ENCODE data around the gene TCF7.
A peak's percentile ranks its signal among the peaks of the same experiment; 100 is the strongest.

Gene TCF7

GRCh38 chr5:134091626-134092121, 22.8 kb upstream of the TCF7 start:
- no peak for DNase-seq

DNA sequence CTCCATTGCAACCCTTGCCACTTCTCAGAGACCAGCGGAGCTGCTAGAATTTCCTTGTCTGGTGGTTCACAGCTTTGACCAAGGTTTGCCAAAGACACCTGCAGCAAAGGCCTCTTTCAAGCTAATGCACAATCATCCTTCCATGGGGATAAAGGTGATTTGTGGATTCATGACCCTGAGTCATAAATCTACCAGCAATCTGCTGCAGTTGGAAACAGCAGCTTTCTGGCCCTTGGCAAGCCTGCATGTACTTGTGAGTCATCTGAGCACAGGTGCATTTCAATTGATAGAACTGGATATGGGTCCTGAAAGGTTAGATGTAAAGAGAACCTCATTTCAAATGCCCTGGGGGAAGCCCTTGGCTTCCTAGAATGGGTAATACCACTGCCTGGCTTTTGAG, 21.6 kb upstream of the TCF7 start:
- no peak for DNase-seq

- DNase-seq: no peak
Observed at GRCh38 chr5:134093351-134093750, 21.1 kb upstream of the TCF7 start.

- no peak for DNase-seq
Observed at GRCh38 chr5:134095293-134095692, 19.2 kb upstream of the TCF7 start.

- DNase-seq: no peak
Observed at GRCh38 chr5:134095887-134096589, 18.4 kb upstream of the TCF7 start.

GRCh38 chr5:134097211-134097749, 17.2 kb upstream of the TCF7 start:
- DNase-seq: no peak

DNA sequence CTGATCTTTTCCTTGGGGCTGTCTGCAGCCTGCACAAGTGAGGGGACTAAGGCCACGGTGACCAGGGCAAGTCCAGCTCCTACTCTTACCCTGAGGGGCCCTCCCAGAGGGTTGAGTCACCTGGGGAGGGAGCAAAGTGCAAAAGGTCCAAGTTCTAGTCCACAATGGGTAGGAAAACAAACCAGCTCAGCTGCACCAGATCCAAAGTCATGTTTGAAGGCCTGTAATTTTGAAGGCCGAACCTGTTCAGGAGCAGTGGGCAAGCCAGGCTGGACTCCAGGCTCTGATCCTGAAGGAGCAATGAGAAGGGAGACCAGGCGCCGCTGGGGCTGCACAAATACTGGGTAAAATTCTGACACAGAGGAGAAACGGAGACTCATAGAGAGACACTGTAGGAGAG, 15.8 kb upstream of the TCF7 start:
- DNase-seq: no peak

- DNase-seq: no peak
Observed at GRCh38 chr5:134099288-134099872, 15.1 kb upstream of the TCF7 start.

DNA sequence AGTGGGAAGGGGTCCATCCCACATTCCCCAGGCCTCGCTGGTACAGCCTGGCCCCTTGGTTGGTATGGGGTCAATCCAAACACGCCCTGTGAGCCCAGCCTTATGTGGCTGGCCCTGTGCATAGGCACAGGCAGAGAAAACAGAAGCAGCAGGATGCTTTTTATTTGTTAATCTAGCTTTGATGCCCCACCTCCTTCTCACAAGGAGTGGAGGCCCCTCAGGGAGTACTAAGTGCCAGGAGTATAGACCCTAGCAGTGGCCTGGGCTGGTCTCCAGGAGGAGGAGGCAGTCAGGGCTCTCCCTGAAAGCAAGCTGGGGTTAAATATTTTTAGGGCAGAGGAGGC, 14.6 kb upstream of the TCF7 start:
- no peak for DNase-seq

- peak; percentile 84 for DNase-seq
Observed at GRCh38 chr5:134100283-134101091, 14.0 kb upstream of the TCF7 start.

GRCh38 chr5:134101686-134102439, 12.6 kb upstream of the TCF7 start:
- DNase-seq: peak; percentile 96

DNA sequence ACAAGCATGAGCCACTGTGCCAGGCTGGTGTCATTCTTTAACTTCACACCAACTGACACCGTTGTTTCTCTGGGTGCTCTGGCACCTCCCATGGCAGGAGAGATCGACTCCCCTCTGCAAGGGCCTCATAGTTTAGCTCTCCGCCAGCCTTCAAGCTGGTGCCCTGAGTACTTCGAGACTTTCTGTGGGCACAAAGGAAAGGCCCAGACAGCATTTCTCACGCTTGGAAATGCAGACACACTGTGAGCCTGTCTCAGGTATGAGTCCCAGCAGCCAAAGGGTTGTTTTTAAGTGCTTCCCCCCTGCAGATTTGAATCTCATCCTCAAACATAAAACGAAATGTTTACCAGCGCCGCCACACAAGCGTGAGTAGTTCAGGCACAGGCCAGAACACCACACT, 11.1 kb upstream of the TCF7 start:
- DNase-seq: no peak

DNA sequence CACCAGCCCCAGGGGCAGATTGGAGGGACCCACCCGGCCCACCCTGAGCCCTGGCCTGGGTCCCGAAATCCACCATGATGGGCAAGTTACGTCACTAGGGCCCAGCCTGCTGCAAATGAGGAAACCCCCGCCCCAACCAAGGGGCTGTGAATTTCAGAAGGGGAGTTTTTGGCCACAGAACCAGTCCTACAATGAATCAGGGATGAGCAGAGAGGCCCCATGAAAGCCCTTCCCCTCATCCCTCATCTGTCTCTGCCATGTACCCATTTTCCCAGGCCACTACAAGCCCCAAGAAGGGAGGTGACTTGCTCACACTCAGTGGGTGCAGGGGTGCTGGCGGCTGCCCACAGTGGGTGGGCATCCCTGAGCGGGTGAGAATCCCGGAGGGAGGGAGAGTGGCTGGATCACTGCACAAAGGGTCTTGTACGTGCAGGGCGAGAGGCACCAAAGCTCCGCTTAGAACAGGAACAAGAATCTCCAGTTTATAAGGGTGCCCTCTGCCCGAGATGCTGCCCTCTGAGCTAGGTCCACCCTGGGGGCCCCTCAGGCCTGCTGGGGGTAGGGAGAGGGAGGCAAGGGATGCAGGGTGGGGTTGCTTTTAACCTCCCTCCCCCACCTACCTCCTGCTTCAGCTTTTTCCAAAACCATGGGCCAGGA, 10.4 kb upstream of the TCF7 start:
- peak; percentile 73 for DNase-seq

- DNase-seq: no peak
Observed at GRCh38 chr5:134106991-134107701, 7.3 kb upstream of the TCF7 start.

DNA sequence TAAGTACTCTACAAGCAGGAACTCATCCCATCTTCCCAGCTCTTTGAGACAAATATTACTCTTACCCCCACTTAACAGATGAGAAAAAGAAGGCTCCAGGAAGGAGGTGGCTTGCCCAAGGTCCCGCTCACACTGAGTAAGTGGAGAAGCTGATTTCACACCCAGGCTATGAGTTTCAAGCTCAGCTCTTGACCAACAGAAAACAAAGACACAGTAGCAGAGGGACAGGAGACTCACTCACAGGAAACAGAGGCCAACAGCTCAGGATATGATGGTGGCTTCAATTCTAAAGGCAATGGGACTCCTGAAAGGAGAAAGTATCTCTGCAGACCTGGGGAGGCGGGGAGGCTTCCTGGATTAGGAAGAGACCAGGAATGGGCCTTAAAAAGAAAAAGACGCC, 6.7 kb upstream of the TCF7 start:
- DNase-seq: no peak

GRCh38 chr5:134110382-134110781, 4.1 kb upstream of the TCF7 start:
- DNase-seq: no peak

DNA sequence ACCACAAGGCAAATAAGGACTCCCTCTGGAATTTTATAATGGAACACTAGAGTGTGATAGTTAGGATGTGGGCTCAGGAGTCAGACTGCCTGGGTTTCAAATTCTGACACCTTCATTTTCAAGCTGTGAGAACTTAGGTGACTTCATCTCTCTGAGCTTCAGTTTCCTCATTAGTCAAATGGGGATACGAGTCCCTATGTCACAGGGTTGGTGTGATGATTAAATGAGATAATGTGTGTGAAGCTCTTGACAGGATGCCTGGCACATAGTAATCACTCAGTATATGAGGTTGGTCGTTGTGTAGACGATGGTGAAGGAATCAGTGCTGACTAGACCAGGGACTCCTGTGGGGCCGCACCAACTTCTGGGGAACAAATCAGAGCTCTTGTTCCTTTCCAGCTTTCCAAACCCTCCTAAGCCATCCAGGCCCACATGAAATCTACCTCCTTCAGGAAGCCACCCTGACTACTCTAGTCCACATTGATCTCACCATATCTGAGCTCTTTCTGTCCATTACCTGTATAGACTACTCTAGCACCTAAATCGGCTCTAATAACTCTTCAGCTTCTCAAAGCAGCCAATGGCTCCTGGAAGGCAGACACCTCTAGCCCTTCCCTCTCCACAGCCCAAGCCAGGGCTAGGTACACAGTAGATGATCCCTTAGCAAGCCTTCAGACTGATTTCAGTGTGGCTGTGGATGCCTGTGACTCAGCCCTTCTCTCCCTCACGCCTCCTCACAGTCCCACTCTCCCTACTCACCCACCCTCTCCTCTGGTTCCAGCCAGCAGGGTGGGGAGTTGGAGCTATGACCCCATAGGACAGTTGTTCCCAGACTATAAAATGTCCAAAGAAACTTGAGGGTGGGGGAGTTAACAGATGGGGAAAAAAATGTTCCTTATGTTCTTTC, 2.5 kb upstream of the TCF7 start:
- no peak for DNase-seq

GRCh38 chr5:134112726-134113362, 1.6 kb upstream of the TCF7 start:
- DNase-seq: no peak

GRCh38 chr5:134113363-134113889, 1.1 kb upstream of the TCF7 start:
- DNase-seq: peak; percentile 74

Data from activated CD8-positive, alpha-beta memory T cell treated with anti-CD3 and anti-CD28 coated beads, Interleukin-2, amount 50 U/mL, for 48 hours (primary cell).